Hepatocyte (in vitro differentiated cells): ENCODE data around the gene RGP1. TPM values are rescaled to one million over a fixed set of nuclear protein-coding genes. Genes with fewer than 3 reads are reported as not detected.

Experiments
- DNase-seq: peaks from one replicate; pipeline ENCODE4 v3.0.0-alpha.2; 2016; ENCODE audit warnings: low spot score
- H2AFZ ChIP-seq: fragments of 200-600 bp; sonication (generic); 2 replicates; pipeline ENCODE4 v1.6.0; 2016; ENCODE audit warnings: antibody characterized with exemption, mild to moderate bottlenecking
- H3K27ac ChIP-seq: fragments of 200-600 bp; sonication (generic); 2 replicates; pipeline ENCODE4 v1.5.1; 2016; ENCODE audit warnings: mild to moderate bottlenecking
- H3K27me3 ChIP-seq: fragments of 200-600 bp; sonication (generic); 2 replicates; pipeline ENCODE4 v1.6.1; 2016
- H3K36me3 ChIP-seq: fragments of 200-600 bp; sonication (generic); replicated peaks from 2 replicates; pipeline ENCODE4 v1.5.1; 2016; ENCODE audit warnings: low read depth; ENCODE audit not compliant: insufficient read depth
- H3K4me1 ChIP-seq: fragments of 200-600 bp; sonication (generic); 2 replicates; pipeline ENCODE4 v1.5.1; 2016; ENCODE audit warnings: mild to moderate bottlenecking, moderate library complexity; ENCODE audit not compliant: insufficient read depth
- H3K4me2 ChIP-seq: fragments of 200-600 bp; sonication (generic); 2 replicates; pipeline ENCODE4 v1.6.0; 2016
- H3K4me3 ChIP-seq: fragments of 200-600 bp; sonication (generic); 2 replicates; pipeline ENCODE4 v1.5.1; 2016; ENCODE audit warnings: mild to moderate bottlenecking
- H3K79me2 ChIP-seq: fragments of 200-600 bp; sonication (generic); 2 replicates; pipeline ENCODE4 v1.6.0; 2017; ENCODE audit warnings: mild to moderate bottlenecking
- H3K9me2 ChIP-seq: fragments of 200-600 bp; sonication (generic); replicated peaks from 2 replicates; pipeline ENCODE4 v1.6.0; 2017; ENCODE audit warnings: mild to moderate bottlenecking; ENCODE audit not compliant: insufficient read depth
- H3K9me3 ChIP-seq: fragments of 200-600 bp; sonication (generic); 2 replicates; pipeline ENCODE4 v1.5.1; 2016; ENCODE audit warnings: low read depth, mild to moderate bottlenecking
- H4K20me1 ChIP-seq: fragments of 200-600 bp; sonication (generic); 2 replicates; pipeline ENCODE4 v1.6.0; 2016; ENCODE audit warnings: mild to moderate bottlenecking; ENCODE audit not compliant: insufficient read depth, poor library complexity, severe bottlenecking
- EZH2 ChIP-seq: fragments of 200-600 bp; sonication (generic); IDR thresholded peaks from 2 replicates; pipeline ENCODE4 v1.6.1; 2016; ENCODE audit warnings: antibody characterized with exemption, mild to moderate bottlenecking, borderline replicate concordance
- EZH2phosphoT487 ChIP-seq: fragments of 200-600 bp; sonication (generic); IDR thresholded peaks from one replicate; pipeline ENCODE4 v1.6.1; 2018; ENCODE audit warnings: antibody characterized with exemption, mild to moderate bottlenecking, low read depth, moderate library complexity; ENCODE audit not compliant: unreplicated experiment, severe bottlenecking
- WGBS: methylation state at CpG from one replicate; pipeline ENCODE4 v1.1.6; 2016; ENCODE audit warnings: low lambda C conversion rate; ENCODE audit errors: missing lambda C conversion rate; 5-methylcytosine and 5-hydroxymethylcytosine counted together
- polyA plus RNA-seq: library from polyadenylated mRNA; unstranded; fragments of >200 nt; fragmentation: Nextera tagmentation; extraction: Ambion mirVana; gene quantifications from 2 replicates; pipeline ENCODE4 v1.2.1, GENCODE V29; 2016
- total RNA-seq: library from RNA; depleted of rRNA; stranded (reverse); fragments of >200 nt; gene quantifications from 2 replicates; pipeline ENCODE4 v1.2.3, GENCODE V29; 2014
- TF ChIP-seq, protein P1 (sequence below): fragments of 200-600 bp; sonication (generic); IDR thresholded peaks from 2 replicates; pipeline ENCODE4 v1.5.1; 2016; ENCODE audit warnings: antibody characterized with exemption, mild to moderate bottlenecking; ENCODE audit not compliant: poor library complexity

The RGP1 gene
- total and polyA plus RNA-seq, 2 experiments from 2014 or later: 11.4 to 19.3 TPM

DNA sequence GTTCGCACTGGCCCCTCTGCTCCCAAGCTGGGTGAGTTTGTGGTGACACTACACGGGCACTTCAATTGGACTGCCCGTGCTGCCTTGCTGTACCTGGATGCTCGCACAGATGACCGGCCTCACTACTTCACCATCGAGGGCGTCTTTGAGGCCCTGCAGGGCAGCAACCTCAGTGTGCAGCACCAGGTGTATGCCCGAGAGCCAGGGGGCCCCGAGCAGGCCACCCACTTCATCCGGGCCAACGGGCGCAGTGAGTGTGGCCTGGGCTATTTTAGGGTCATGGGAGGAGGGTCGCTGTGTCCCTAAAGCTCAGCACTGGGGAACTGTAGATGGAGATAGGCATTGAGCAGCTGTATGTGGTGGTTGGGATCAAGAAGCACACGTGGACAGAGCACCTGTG is 43.7 kb downstream of the RGP1 start:
- DNase-seq: no peak
- Histone ChIP-seq H3K79me2 (no peaks in the 10 kb centered on the region), H3K4me2 (peak overlapping the region; percentile 91), H3K9me2 (no peaks in the 10 kb centered on the region), H3K9me3 (no peaks in the 10 kb centered on the region), H3K36me3 (no peaks in the 10 kb centered on the region), H4K20me1 (no peaks in the 10 kb centered on the region), H2AFZ (no peak overlapping the region), H3K4me3 (no peak overlapping the region), H3K4me1 (peaks cover 15% of the 10 kb centered on the region), H3K27ac (no peak overlapping the region), H3K27me3 (no peaks in the 10 kb centered on the region)
- WGBS: 95% methylated on average over 14 of the region's 14 CpGs
- TF ChIP-seq, protein P1, sequence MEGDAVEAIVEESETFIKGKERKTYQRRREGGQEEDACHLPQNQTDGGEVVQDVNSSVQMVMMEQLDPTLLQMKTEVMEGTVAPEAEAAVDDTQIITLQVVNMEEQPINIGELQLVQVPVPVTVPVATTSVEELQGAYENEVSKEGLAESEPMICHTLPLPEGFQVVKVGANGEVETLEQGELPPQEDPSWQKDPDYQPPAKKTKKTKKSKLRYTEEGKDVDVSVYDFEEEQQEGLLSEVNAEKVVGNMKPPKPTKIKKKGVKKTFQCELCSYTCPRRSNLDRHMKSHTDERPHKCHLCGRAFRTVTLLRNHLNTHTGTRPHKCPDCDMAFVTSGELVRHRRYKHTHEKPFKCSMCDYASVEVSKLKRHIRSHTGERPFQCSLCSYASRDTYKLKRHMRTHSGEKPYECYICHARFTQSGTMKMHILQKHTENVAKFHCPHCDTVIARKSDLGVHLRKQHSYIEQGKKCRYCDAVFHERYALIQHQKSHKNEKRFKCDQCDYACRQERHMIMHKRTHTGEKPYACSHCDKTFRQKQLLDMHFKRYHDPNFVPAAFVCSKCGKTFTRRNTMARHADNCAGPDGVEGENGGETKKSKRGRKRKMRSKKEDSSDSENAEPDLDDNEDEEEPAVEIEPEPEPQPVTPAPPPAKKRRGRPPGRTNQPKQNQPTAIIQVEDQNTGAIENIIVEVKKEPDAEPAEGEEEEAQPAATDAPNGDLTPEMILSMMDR: no peak
- TF ChIP-seq EZH2phosphoT487 (no peak), EZH2 (no peak)

DNA sequence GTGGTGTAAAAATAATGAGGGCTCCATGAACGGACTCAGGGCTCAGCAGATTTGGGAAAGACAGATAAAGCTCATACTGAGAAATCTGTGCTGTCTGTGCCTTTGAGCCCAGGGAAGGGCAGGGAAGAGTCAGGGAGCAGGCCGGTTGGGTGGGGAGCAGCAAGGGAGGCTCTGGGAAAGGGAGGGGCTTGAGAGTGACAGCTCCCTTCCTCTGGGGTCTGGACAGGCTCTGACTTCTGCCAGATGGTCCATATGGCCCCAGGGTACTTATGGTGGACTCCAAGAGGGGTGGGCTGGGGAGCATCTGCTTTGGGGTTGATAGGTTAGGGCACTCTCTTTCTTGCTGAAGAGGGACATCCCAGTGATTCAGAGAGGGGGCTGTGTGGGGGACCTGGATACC is 44.4 kb downstream of the RGP1 start:
- no peak for TF ChIP-seq EZH2phosphoT487
- TF ChIP-seq, protein P1: no peak
- TF ChIP-seq EZH2: no peak
- Histone ChIP-seq H3K27me3 (no peaks in the 10 kb centered on the region), H3K9me3 (no peaks in the 10 kb centered on the region), H3K4me1 (peaks cover 15% of the 10 kb centered on the region), H3K36me3 (no peaks in the 10 kb centered on the region), H3K4me3 (no peak overlapping the region), H3K27ac (no peak overlapping the region), H4K20me1 (no peaks in the 10 kb centered on the region), H3K4me2 (peak overlapping the region; percentile 91), H2AFZ (no peak overlapping the region), H3K79me2 (no peaks in the 10 kb centered on the region), H3K9me2 (no peaks in the 10 kb centered on the region)
- no peak for DNase-seq
- 65% methylated on average over 2 of the region's 2 CpGs for WGBS

DNA sequence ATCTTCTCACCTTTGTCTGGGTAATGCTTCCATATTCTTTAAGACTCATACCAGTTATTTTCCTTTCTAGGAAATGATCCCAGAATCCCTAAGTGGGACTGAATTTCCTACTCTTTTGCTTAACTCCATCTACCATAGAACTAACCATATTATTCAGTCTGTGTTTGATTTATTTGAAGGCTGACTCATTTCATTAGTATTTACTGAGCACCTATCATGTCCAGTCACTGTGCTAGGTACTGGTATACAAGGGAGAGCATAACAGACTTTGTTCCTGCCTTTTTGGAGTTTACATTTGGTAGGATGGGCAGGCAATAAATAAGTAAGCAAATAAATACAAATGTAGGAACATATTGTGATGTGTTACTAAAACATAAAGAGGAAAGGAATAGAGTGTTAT is 46.6 kb downstream of the RGP1 start:
- DNase-seq: no peak
- TF ChIP-seq EZH2: no peak
- TF ChIP-seq, protein P1: no peak
- TF ChIP-seq EZH2phosphoT487: no peak
- Histone ChIP-seq H3K4me3 (no peak overlapping the region), H3K27me3 (no peaks in the 10 kb centered on the region), H3K36me3 (no peaks in the 10 kb centered on the region), H3K9me2 (no peaks in the 10 kb centered on the region), H3K4me1 (peaks cover 11% of the 10 kb centered on the region), H3K27ac (no peak overlapping the region), H2AFZ (no peak overlapping the region), H3K79me2 (no peaks in the 10 kb centered on the region), H3K9me3 (no peaks in the 10 kb centered on the region), H3K4me2 (no peak overlapping the region), H4K20me1 (no peaks in the 10 kb centered on the region)
